Endothelial cell (in vitro differentiated cells): ENCODE data around the gene LRRFIP1. TPM values are rescaled to one million over a fixed set of nuclear protein-coding genes. Genes with fewer than 3 reads are reported as not detected.
A peak's percentile ranks its signal among the peaks of the same experiment; 100 is the strongest.

Source experiments
- DNase-seq: peaks from one replicate; pipeline ENCODE4 v3.0.0; 2021; ENCODE audit warnings: low spot score
- H3K27ac Mint-ChIP-seq: one replicate; pipeline ENCODE4 v1.8.0; 2021; ENCODE audit warnings: mixed read lengths, inconsistent platforms; ENCODE audit not compliant: unreplicated experiment
- H3K27me3 Mint-ChIP-seq: one replicate; pipeline ENCODE4 v1.8.0; 2021; ENCODE audit warnings: mild to moderate bottlenecking, moderate library complexity, mixed read lengths, inconsistent platforms; ENCODE audit not compliant: unreplicated experiment
- H3K36me3 Mint-ChIP-seq: one replicate; pipeline ENCODE4 v1.8.0; 2021; ENCODE audit warnings: mild to moderate bottlenecking, low read depth, mixed read lengths, inconsistent platforms; ENCODE audit not compliant: unreplicated experiment
- H3K4me1 Mint-ChIP-seq: one replicate; pipeline ENCODE4 v1.8.0; 2021; ENCODE audit warnings: mild to moderate bottlenecking, mixed read lengths, inconsistent platforms; ENCODE audit not compliant: unreplicated experiment
- H3K4me3 Mint-ChIP-seq: one replicate; pipeline ENCODE4 v1.8.0; 2021; ENCODE audit warnings: mild to moderate bottlenecking, mixed read lengths, inconsistent platforms; ENCODE audit not compliant: unreplicated experiment
- H3K9me3 Mint-ChIP-seq: one replicate; pipeline ENCODE4 v1.8.0; 2021; ENCODE audit warnings: mixed read lengths, inconsistent platforms; ENCODE audit not compliant: unreplicated experiment
- CTCF ChIP-seq: fragments of 200-600 bp; sonication (generic); IDR thresholded peaks from one replicate; pipeline ENCODE4 v1.5.0; 2021; ENCODE audit warnings: antibody characterized with exemption; ENCODE audit not compliant: unreplicated experiment
- long read RNA-seq: library from polyadenylated mRNA; unstranded; transcript quantifications from one replicate; pipeline ENCODE4 v2.0.0, GENCODE V29; 2020; ENCODE audit not compliant: unreplicated experiment
- total RNA-seq: library from RNA; stranded (reverse); fragmentation: NEBNext Ultra II Directional; extraction: Animal tissue kit (Norgen Biotek cat#: 25700); gene quantifications from one replicate; pipeline ENCODE4 v1.2.1, GENCODE V29; 2021; ENCODE audit not compliant: unreplicated experiment

Gene LRRFIP1
- 105 TPM for total RNA-seq
- long read RNA-seq, full-length matches to known transcripts = 3 of 59 reads
- long read RNA-seq, partial matches to known transcripts = 26 of 59 reads
- long read RNA-seq, other reads (novel, unspliced or antisense) = 30 of 59 reads

DNA sequence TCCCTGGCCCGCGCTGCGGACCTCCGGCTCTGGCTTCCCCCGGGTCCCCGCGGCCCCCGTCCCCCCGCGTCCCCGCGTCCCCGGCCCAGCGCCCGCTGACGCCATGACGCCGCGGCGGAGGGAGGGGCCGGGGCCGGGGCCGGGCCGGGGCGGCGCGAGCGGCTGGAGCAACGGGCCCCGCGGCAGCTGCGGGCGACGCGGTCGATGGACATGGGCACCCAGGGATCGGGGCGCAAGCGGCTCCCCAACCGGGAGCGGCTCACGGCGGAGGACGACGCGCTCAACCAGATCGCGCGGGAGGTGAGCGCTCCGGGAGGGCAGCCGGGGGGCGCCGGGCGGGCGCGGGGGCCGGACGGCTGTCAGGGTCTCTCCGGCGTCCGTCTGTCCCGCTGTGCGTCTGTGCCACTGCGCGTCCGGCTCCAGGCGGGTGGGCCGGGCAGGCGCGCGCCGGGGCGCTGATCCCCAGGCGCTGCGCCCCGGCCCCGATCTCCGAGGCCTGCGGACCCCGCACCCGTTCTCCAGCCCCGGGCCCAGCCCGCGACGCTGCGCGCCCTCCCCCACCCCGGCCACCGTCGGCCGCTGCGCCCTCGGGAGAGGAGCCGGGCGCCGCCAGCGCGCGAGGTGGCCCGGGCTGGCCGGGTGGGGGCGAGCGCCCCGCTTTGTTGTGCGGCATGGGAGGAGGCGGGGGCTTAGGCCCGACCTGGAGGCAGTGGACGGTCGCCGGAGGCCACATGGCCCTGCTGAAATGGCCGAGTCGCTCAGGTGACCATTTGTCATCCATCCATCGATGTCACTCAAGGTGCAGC lies at the start of gene LRRFIP1:
Gene LRRFIP1, plus strand, starts transcription at position 147 of the 806 bp plus-strand sequence. Its CDS starts 58 bp downstream, at position 205.
- H3K27ac Mint-ChIP-seq = peak within 1 kb of the TSS; percentile 48
- peak within 1 kb of the TSS; percentile 90 for H3K4me3 Mint-ChIP-seq
- TF ChIP-seq CTCF = no peak
- no peaks in the 10 kb centered on the region for H3K9me3 Mint-ChIP-seq
- peak; percentile 29 for DNase-seq
- H3K4me1 Mint-ChIP-seq = peaks cover 35% of the 10 kb centered on the region
- H3K36me3 Mint-ChIP-seq = peaks cover 14% of the 10 kb centered on the region
- peaks cover 16% of the 10 kb centered on the region for H3K27me3 Mint-ChIP-seq

- no peak overlapping the region for H3K27ac Mint-ChIP-seq
- H3K36me3 Mint-ChIP-seq = no peaks in the 10 kb centered on the region
- no peaks in the 10 kb centered on the region for H3K4me1 Mint-ChIP-seq
These were observed 49.2 kb upstream of the LRRFIP1 start for GRCh38 chr2:237577956-237578870.

DNA sequence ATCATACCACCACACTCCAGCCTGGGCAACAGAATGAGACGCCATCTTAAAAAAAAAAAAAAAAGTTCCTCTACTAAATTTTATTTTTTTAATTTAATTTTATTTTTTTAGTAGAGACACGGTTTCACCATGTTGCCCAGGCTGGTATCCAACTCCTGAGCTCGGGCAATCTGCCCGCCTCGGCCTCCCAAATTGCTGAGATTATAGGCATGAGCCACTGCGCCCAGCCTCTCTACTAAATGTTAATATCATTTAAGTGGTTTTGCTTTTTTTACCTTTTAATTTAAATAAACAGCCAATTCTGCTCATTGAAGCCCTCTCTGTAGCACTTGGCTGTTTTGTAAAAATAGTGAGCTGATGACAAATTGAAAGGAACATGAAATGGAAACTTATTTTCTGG lies 46.1 kb upstream of the LRRFIP1 start:
- Mint-ChIP-seq H3K4me1 (peaks cover 6% of the 10 kb centered on the region), H3K4me3 (no peak overlapping the region), H3K9me3 (no peaks in the 10 kb centered on the region), H3K27me3 (no peaks in the 10 kb centered on the region), H3K36me3 (peaks cover 2% of the 10 kb centered on the region), H3K27ac (no peak overlapping the region)
- no peak for TF ChIP-seq CTCF
- no peak for DNase-seq

More at GRCh38 chr2:237577956-237578870, 49.2 kb upstream of the LRRFIP1 start:
- H3K4me3 Mint-ChIP-seq = no peak overlapping the region
- no peak for TF ChIP-seq CTCF
- H3K27me3 Mint-ChIP-seq = peaks cover 3% of the 10 kb centered on the region
- DNase-seq = no peak
- H3K9me3 Mint-ChIP-seq = no peaks in the 10 kb centered on the region

DNA sequence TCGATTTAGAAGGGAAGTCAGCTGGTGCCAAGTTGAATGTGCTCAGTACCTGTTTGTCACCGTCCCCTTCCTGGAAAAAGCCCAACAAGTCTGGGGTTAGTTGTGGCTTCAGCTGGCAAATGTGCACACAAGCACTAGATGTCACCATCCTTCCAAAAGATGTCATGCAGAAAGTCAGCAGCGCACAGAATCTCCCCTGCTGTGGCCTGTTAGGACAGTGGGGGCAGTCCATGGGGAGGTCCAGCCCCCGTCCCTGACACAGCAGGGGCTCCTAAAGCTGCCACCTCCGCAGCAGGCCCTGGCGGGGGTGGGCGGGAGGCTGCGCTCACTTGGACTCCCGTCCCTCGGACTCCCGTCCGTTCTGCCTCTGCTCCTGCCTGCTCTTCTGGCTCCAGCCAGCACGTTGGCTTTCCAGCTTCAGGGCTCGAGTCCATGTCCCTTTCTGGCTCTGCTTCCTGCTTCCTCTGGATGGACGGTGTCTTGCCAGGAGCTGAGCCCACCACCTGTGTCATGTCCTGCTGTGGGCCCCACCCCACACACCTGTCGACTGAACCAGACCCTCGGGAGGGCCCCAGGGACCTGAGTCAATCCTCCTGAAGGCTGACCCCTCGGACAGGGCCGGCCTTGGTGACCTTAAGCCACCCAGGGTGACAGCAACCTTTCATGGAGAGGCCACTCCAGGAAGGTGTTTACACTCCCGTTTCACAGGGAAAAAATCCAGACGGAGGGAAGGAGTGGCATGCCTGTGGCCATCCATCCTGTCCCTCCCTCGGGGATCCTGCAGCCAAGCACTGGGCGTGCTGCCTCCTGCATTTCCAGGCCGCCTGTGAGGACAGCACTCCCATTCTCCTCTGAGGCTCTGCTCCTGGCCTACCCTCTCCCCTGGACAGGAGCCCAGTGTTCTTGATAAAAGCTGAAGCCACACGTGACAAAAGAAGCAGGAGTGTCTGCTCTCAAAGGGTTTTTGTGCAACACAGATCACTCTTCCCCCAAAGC lies 45.3 kb upstream of the LRRFIP1 start:
- H3K9me3 Mint-ChIP-seq = no peaks in the 10 kb centered on the region
- DNase-seq = peak; percentile 36
- no peaks in the 10 kb centered on the region for H3K27me3 Mint-ChIP-seq
- no peak overlapping the region for H3K27ac Mint-ChIP-seq
- peaks cover 7% of the 10 kb centered on the region for H3K4me1 Mint-ChIP-seq
- TF ChIP-seq CTCF = no peak
- peaks cover 3% of the 10 kb centered on the region for H3K36me3 Mint-ChIP-seq
- H3K4me3 Mint-ChIP-seq = no peak overlapping the region
